ENCODE results near the gene USP50. TPM values are rescaled to one million over a fixed set of nuclear protein-coding genes. Genes with fewer than 3 reads are reported as not detected.
"Not testable (repeated sequence)": the region's sequence is repeated elsewhere in the genome, so short reads cannot be mapped to it uniquely, and the experiment has no call there.

The USP50 gene
- not detected for polyA plus RNA-seq

- H3K4me3 Mint-ChIP-seq, result no peak within 1 kb of the TSS
- no peaks in the 10 kb centered on the region for H3K9me3 Mint-ChIP-seq
- H3K27ac Mint-ChIP-seq, result no peak within 1 kb of the TSS
- H3K36me3 Mint-ChIP-seq, result no peaks in the 10 kb centered on the region
- H3K27me3 Mint-ChIP-seq (ENCODE audit: low read depth in 3 of 3), result peaks cover 2 to 4% (median 2%) of the 10 kb centered on the region in 3 donors
- DNase-seq, result no peak
- no peaks in the 10 kb centered on the region for H3K4me1 Mint-ChIP-seq
Observed at GRCh38 chr15:50546566-50546965, at the start of gene USP50. USP50 (minus strand) TSS chr15:50546666; CDS start chr15:50546525, 141 bp downstream.

- Mint-ChIP-seq H3K4me1 (no peaks in the 10 kb centered on the region), H3K27ac (peak overlapping the region in 1 of 6 donors; percentile 7), H3K27me3 (ENCODE audit: low read depth in 3 of 3) (no peaks in the 10 kb centered on the region), H3K4me3 (no peak overlapping the region), H3K36me3 (peaks cover 19 to 33% (median 29%) of the 10 kb centered on the region in 3 donors), H3K9me3 (no peaks in the 10 kb centered on the region)
- no peak for DNase-seq
Observed at GRCh38 chr15:50594311-50594710, 47.8 kb upstream of the USP50 start.

- H3K4me3 Mint-ChIP-seq, result no peak overlapping the region
- DNase-seq, result no peak
- H3K27me3 Mint-ChIP-seq (ENCODE audit: low read depth in 3 of 3), result no peaks in the 10 kb centered on the region
- H3K9me3 Mint-ChIP-seq, result no peaks in the 10 kb centered on the region
- peak overlapping the region in 2 of 6 donors; percentile 3 to 7 for H3K27ac Mint-ChIP-seq
- H3K4me1 Mint-ChIP-seq, result no peaks in the 10 kb centered on the region
- H3K36me3 Mint-ChIP-seq, result peaks cover 21 to 34% (median 32%) of the 10 kb centered on the region in 3 donors
Observed at GRCh38 chr15:50593761-50594160, 47.3 kb upstream of the USP50 start.

- H3K27me3 Mint-ChIP-seq (ENCODE audit: low read depth in 3 of 3), result no peaks in the 10 kb centered on the region
- peaks cover 26 to 39% (median 38%) of the 10 kb centered on the region in 3 donors for H3K36me3 Mint-ChIP-seq
- H3K4me3 Mint-ChIP-seq, result no peak overlapping the region
- no peak for DNase-seq
- H3K27ac Mint-ChIP-seq, result no peak overlapping the region
- H3K4me1 Mint-ChIP-seq, result no peaks in the 10 kb centered on the region
- H3K9me3 Mint-ChIP-seq, result no peaks in the 10 kb centered on the region
Observed at GRCh38 chr15:50590288-50590687, 43.8 kb upstream of the USP50 start.

- H3K27me3 Mint-ChIP-seq (ENCODE audit: low read depth in 3 of 3), result no peaks in the 10 kb centered on the region
- no peaks in the 10 kb centered on the region for H3K4me1 Mint-ChIP-seq
- no peak overlapping the region for H3K27ac Mint-ChIP-seq
- H3K4me3 Mint-ChIP-seq, result no peak overlapping the region
- H3K9me3 Mint-ChIP-seq, result no peaks in the 10 kb centered on the region
- H3K36me3 Mint-ChIP-seq, result peaks cover 12 to 37% (median 19%) of the 10 kb centered on the region in 3 donors
- no peak for DNase-seq
Observed at GRCh38 chr15:50577492-50577891, 31.0 kb upstream of the USP50 start.

GRCh38 chr15:50576166-50576565 is 29.7 kb upstream of the USP50 start:
- Mint-ChIP-seq H3K36me3 (peaks cover 3 to 35% (median 14%) of the 10 kb centered on the region in 3 donors), H3K27me3 (ENCODE audit: low read depth in 3 of 3) (no peaks in the 10 kb centered on the region), H3K4me1 (no peaks in the 10 kb centered on the region), H3K4me3 (no peak overlapping the region), H3K9me3 (no peaks in the 10 kb centered on the region), H3K27ac (peak overlapping the region in 1 of 6 donors; percentile 14)
- no peak for DNase-seq

GRCh38 chr15:50573842-50574241 is 27.4 kb upstream of the USP50 start:
- not testable (repeated sequence) for H3K4me1 Mint-ChIP-seq; H3K27ac Mint-ChIP-seq; H3K4me3 Mint-ChIP-seq; H3K27me3 Mint-ChIP-seq (ENCODE audit: low read depth in 3 of 3); DNase-seq; H3K9me3 Mint-ChIP-seq
- peaks cover 3 to 40% (median 18%) of the 10 kb centered on the region in 3 donors for H3K36me3 Mint-ChIP-seq

- Mint-ChIP-seq H3K9me3 (no peaks in the 10 kb centered on the region), H3K4me1 (peaks cover 4 to 13% of the 10 kb centered on the region in 2 donors), H3K4me3 (no peak overlapping the region), H3K36me3 (peaks cover 12 to 24% (median 22%) of the 10 kb centered on the region in 3 donors), H3K27me3 (ENCODE audit: low read depth in 3 of 3) (no peaks in the 10 kb centered on the region), H3K27ac (peak overlapping the region in 3 of 6 donors; percentile 12 to 65 (median 21))
- no peak for DNase-seq
Observed at GRCh38 chr15:50563756-50564155, 17.3 kb upstream of the USP50 start.

GRCh38 chr15:50562735-50563640 is 16.5 kb upstream of the USP50 start:
- H3K27ac Mint-ChIP-seq, result peak overlapping the region; percentile 14 to 73 (median 36)
- no peaks in the 10 kb centered on the region for H3K27me3 Mint-ChIP-seq (ENCODE audit: low read depth in 3 of 3)
- H3K9me3 Mint-ChIP-seq, result no peaks in the 10 kb centered on the region
- DNase-seq, result no peak
- peaks cover 12 to 20% (median 18%) of the 10 kb centered on the region in 3 donors for H3K36me3 Mint-ChIP-seq
- H3K4me3 Mint-ChIP-seq, result no peak overlapping the region
- H3K4me1 Mint-ChIP-seq, result peaks cover 8 to 16% of the 10 kb centered on the region in 2 donors

GRCh38 chr15:50558012-50558411 is 11.5 kb upstream of the USP50 start:
- Mint-ChIP-seq H3K27ac (peak overlapping the region in 4 of 6 donors; percentile 40 to 57 (median 51)), H3K9me3 (peaks cover 0 to 2% (median 0%) of the 10 kb centered on the region in 6 donors), H3K27me3 (ENCODE audit: low read depth in 3 of 3) (no peaks in the 10 kb centered on the region), H3K4me3 (peak overlapping the region in 1 of 5 donors; percentile 13), H3K4me1 (peaks cover 26 to 35% of the 10 kb centered on the region in 2 donors), H3K36me3 (peaks cover 6 to 17% (median 10%) of the 10 kb centered on the region in 3 donors)
- peak in 2 of 3 donors; percentile 3 to 7 for DNase-seq

- Mint-ChIP-seq H3K4me3 (no peak overlapping the region), H3K27me3 (ENCODE audit: low read depth in 3 of 3) (no peaks in the 10 kb centered on the region), H3K4me1 (peaks cover 26 to 29% of the 10 kb centered on the region in 2 donors), H3K9me3 (peaks cover 0 to 2% (median 0%) of the 10 kb centered on the region in 6 donors), H3K36me3 (peaks cover 6 to 17% (median 10%) of the 10 kb centered on the region in 3 donors), H3K27ac (peak overlapping the region in 4 of 6 donors; percentile 20 to 60 (median 30))
- DNase-seq, result no peak
Observed at GRCh38 chr15:50556642-50557371, 10.3 kb upstream of the USP50 start.

GRCh38 chr15:50552238-50552637 is 5.8 kb upstream of the USP50 start:
- H3K9me3 Mint-ChIP-seq, result peaks cover 0 to 2% (median 0%) of the 10 kb centered on the region in 6 donors
- no peak overlapping the region for H3K4me3 Mint-ChIP-seq
- DNase-seq, result no peak
- H3K36me3 Mint-ChIP-seq, result peaks cover 0 to 6% (median 2%) of the 10 kb centered on the region in 3 donors
- H3K27me3 Mint-ChIP-seq (ENCODE audit: low read depth in 3 of 3), result peaks cover 0 to 2% (median 0%) of the 10 kb centered on the region in 3 donors
- H3K27ac Mint-ChIP-seq, result no peak overlapping the region
- H3K4me1 Mint-ChIP-seq, result peaks cover 16 to 18% of the 10 kb centered on the region in 2 donors

- DNase-seq, result no peak
- Mint-ChIP-seq H3K9me3 (no peaks in the 10 kb centered on the region), H3K27me3 (ENCODE audit: low read depth in 3 of 3) (peaks cover 0 to 2% (median 2%) of the 10 kb centered on the region in 3 donors), H3K4me1 (no peaks in the 10 kb centered on the region), H3K4me3 (no peak overlapping the region), H3K27ac (no peak overlapping the region), H3K36me3 (no peaks in the 10 kb centered on the region)
Observed at GRCh38 chr15:50549326-50549725, 2.9 kb upstream of the USP50 start.

GRCh38 chr15:50544368-50544767 is 2.1 kb downstream of the USP50 start:
- Mint-ChIP-seq H3K4me1 (no peaks in the 10 kb centered on the region), H3K27ac (no peak overlapping the region), H3K4me3 (no peak overlapping the region), H3K27me3 (ENCODE audit: low read depth in 3 of 3) (peaks cover 0 to 4% (median 2%) of the 10 kb centered on the region in 3 donors), H3K36me3 (no peaks in the 10 kb centered on the region), H3K9me3 (no peaks in the 10 kb centered on the region)
- DNase-seq, result no peak

All from immature natural killer cell (primary cell).